Neural progenitor cell (in vitro differentiated cells): ENCODE measurements around the gene RBM6. TPM values are rescaled to one million over a fixed set of nuclear protein-coding genes. Genes with fewer than 3 reads are reported as not detected.

ENCODE experiments used
- DNase-seq: peaks from one replicate; pipeline ENCODE4 v3.0.0-alpha.2; 2016; ENCODE audit warnings: low spot score
- H2AFZ ChIP-seq: fragments of 200-600 bp; sonication (generic); replicated peaks from 2 replicates; pipeline ENCODE4 v1.6.1; 2016; ENCODE audit warnings: antibody characterized with exemption
- H3F3A ChIP-seq: fragments of 200-600 bp; sonication (generic); 2 replicates; pipeline ENCODE4 v1.6.1; 2016; ENCODE audit warnings: antibody characterized with exemption, low read depth
- H3K27ac ChIP-seq: fragments of 200-600 bp; sonication (generic); 2 replicates; pipeline ENCODE4 v1.5.1; 2016; ENCODE audit warnings: mild to moderate bottlenecking
- H3K27me3 ChIP-seq: fragments of 200-600 bp; sonication (generic); 2 replicates; pipeline ENCODE4 v1.6.1; 2016; ENCODE audit warnings: mild to moderate bottlenecking, moderate library complexity
- H3K36me3 ChIP-seq: fragments of 200-600 bp; sonication (generic); 2 replicates; pipeline ENCODE4 v1.5.1; 2016
- H3K4me1 ChIP-seq: fragments of 200-600 bp; sonication (generic); 2 replicates; pipeline ENCODE4 v1.6.1; 2016; ENCODE audit warnings: mixed run types
- H3K4me2 ChIP-seq: fragments of 200-600 bp; sonication (generic); 2 replicates; pipeline ENCODE4 v1.6.1; 2016
- H3K4me3 ChIP-seq: fragments of 200-600 bp; sonication (generic); 2 replicates; pipeline ENCODE4 v1.5.1; 2016
- H3K79me2 ChIP-seq: fragments of 200-600 bp; sonication (generic); 2 replicates; pipeline ENCODE4 v1.6.1; 2016; ENCODE audit warnings: low read depth
- H3K9ac ChIP-seq: fragments of 200-600 bp; sonication (generic); 2 replicates; pipeline ENCODE4 v1.6.1; 2016
- H3K9me3 ChIP-seq: fragments of 200-600 bp; sonication (generic); 2 replicates; pipeline ENCODE4 v1.5.1; 2016; ENCODE audit warnings: low read depth
- H4K20me1 ChIP-seq: fragments of 200-600 bp; sonication (generic); 2 replicates; pipeline ENCODE4 v1.6.1; 2016; ENCODE audit warnings: low read depth
- H3K27ac Mint-ChIP-seq: 3 replicates; pipeline ENCODE4 v1.8.0; 2021; ENCODE audit warnings: mixed read lengths
- H3K27me3 Mint-ChIP-seq: 2 replicates; pipeline ENCODE4 v1.8.0; 2022; ENCODE audit warnings: low read depth, mild to moderate bottlenecking, inconsistent platforms, moderate library complexity, mixed read lengths; ENCODE audit not compliant: insufficient read depth
- H3K36me3 Mint-ChIP-seq: 3 replicates; pipeline ENCODE4 v1.8.0; 2021; ENCODE audit warnings: mixed read lengths
- H3K4me1 Mint-ChIP-seq: 3 replicates; pipeline ENCODE4 v1.8.0; 2021; ENCODE audit warnings: mixed read lengths
- H3K4me3 Mint-ChIP-seq: 3 replicates; pipeline ENCODE4 v1.8.0; 2021; ENCODE audit warnings: mild to moderate bottlenecking, moderate library complexity, mixed read lengths
- H3K9me3 Mint-ChIP-seq: 3 replicates; pipeline ENCODE4 v1.8.0; 2020; ENCODE audit warnings: mixed read lengths
- EZH2 ChIP-seq: fragments of 200-600 bp; sonication (generic); IDR thresholded peaks from 2 replicates; pipeline ENCODE4 v1.6.1; 2017; ENCODE audit warnings: antibody characterized with exemption, mild to moderate bottlenecking, moderate library complexity
- EZH2phosphoT487 ChIP-seq: fragments of 200-600 bp; sonication (generic); IDR thresholded peaks from 2 replicates; pipeline ENCODE4 v1.6.1; 2017; ENCODE audit warnings: antibody characterized with exemption
- total RNA-seq: library from RNA; depleted of rRNA; stranded (reverse); fragments of >200 nt; gene quantifications from 2 replicates; pipeline ENCODE4 v1.2.3, GENCODE V29; 2015; ENCODE audit warnings: low replicate concordance
- TF ChIP-seq, protein P1 (sequence below): fragments of 200-600 bp; sonication (generic); IDR thresholded peaks from 2 replicates; pipeline ENCODE4 v1.5.1; 2017; ENCODE audit warnings: antibody characterized with exemption, mild to moderate bottlenecking

RBM6 gene
- total RNA-seq, 1 donor from 2014 or later = 170 TPM

DNA sequence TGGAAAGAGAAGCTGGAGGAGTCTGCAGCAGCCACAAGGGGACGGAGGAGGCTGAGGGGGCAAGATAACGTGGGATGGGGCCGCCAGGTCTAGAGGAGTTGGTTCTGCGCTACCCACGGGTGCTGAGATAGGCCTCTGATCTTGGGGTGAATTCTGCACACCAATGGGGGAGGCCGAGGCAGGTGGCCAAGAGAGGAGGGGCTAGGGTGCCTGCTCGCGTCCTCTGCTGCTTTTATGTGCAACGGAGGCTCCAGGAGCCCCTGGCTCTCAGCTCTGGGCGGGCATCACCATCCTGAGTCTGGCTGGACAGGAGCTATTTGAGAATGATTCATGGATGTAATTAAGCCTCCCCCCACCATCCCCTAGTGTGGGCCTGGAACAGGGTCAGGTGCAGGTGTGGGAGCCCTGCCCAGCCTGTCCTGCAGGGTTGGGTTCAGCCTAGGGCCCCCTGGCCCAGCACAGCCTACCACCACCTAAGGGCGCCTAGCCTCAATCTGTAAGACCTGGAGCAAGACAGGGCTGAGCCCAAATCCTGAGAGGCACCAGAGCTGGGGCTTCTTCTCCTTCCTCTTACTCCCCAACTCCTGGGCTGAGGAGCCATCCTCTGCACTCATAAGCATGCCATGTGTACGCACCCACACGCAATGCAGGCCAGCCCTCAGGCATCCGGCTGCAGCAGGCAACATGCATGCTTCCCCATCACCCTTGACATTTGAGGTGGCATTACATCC lies 182.9 kb downstream of the RBM6 start:
- Histone ChIP-seq H3K9ac (no peak overlapping the region), H2AFZ (no peak overlapping the region), H3K27ac (no peak overlapping the region), H3K4me1 (peaks cover 36% of the 10 kb centered on the region), H3K36me3 (no peaks in the 10 kb centered on the region), H3K9me3 (no peaks in the 10 kb centered on the region), H3K4me2 (no peak overlapping the region), H3K79me2 (no peaks in the 10 kb centered on the region), H3F3A (peaks cover 38% of the 10 kb centered on the region), H4K20me1 (peaks cover 12% of the 10 kb centered on the region), H3K4me3 (no peak overlapping the region), H3K27me3 (no peaks in the 10 kb centered on the region)
- peaks cover 10% of the 10 kb centered on the region for H3K36me3 Mint-ChIP-seq
- peaks cover 30% of the 10 kb centered on the region for H3K4me1 Mint-ChIP-seq
- H3K27ac Mint-ChIP-seq = peak overlapping the region; percentile 36
- peaks cover 7% of the 10 kb centered on the region for H3K27me3 Mint-ChIP-seq
- no peak for DNase-seq
- H3K4me3 Mint-ChIP-seq = peak overlapping the region; percentile 67
- no peaks in the 10 kb centered on the region for H3K9me3 Mint-ChIP-seq
- TF ChIP-seq EZH2 (no peak), EZH2phosphoT487 (no peak)
- TF ChIP-seq, protein P1, sequence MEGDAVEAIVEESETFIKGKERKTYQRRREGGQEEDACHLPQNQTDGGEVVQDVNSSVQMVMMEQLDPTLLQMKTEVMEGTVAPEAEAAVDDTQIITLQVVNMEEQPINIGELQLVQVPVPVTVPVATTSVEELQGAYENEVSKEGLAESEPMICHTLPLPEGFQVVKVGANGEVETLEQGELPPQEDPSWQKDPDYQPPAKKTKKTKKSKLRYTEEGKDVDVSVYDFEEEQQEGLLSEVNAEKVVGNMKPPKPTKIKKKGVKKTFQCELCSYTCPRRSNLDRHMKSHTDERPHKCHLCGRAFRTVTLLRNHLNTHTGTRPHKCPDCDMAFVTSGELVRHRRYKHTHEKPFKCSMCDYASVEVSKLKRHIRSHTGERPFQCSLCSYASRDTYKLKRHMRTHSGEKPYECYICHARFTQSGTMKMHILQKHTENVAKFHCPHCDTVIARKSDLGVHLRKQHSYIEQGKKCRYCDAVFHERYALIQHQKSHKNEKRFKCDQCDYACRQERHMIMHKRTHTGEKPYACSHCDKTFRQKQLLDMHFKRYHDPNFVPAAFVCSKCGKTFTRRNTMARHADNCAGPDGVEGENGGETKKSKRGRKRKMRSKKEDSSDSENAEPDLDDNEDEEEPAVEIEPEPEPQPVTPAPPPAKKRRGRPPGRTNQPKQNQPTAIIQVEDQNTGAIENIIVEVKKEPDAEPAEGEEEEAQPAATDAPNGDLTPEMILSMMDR = no peak

DNA sequence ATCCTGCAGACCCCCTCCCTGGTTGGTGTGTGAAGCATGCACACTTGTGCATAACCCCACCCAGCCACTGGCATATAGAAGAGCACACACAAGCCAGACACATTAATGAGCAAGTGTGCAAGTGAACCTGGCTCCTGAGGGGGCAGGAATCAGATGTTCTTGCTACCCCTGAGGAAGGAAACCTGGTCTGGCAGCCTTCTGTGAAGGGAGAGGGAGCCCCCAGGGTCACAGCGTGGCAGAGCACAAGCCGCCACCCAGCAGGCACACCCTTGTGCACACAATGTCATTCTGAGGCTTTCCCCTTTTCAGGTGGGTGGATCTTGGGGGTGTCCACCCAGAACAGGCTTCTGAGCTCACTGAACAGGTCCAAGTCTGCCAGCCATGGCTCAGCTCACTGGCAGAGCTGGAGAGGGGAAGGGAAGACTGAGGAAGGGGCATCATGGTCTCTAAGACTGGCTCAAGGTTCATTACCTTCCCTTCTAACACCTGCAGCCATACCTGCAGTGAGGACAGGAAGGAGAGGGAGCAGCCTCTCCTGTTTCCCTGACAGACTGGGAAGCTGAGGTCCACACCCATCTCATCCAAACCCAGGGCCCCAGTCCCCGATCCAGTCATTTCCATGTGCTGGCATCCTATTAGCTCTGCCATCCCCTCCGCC lies 183.6 kb downstream of the RBM6 start:
- peaks cover 8% of the 10 kb centered on the region for H3K27me3 Mint-ChIP-seq
- Histone ChIP-seq H3K9me3 (no peaks in the 10 kb centered on the region), H4K20me1 (peaks cover 12% of the 10 kb centered on the region), H3K9ac (no peak overlapping the region), H3K36me3 (no peaks in the 10 kb centered on the region), H3K79me2 (no peaks in the 10 kb centered on the region), H3K4me3 (no peak overlapping the region), H2AFZ (no peak overlapping the region), H3K27ac (no peak overlapping the region), H3K4me2 (no peak overlapping the region), H3F3A (peaks cover 35% of the 10 kb centered on the region), H3K27me3 (no peaks in the 10 kb centered on the region), H3K4me1 (peaks cover 36% of the 10 kb centered on the region)
- no peaks in the 10 kb centered on the region for H3K9me3 Mint-ChIP-seq
- TF ChIP-seq EZH2phosphoT487 (no peak), EZH2 (no peak)
- TF ChIP-seq, protein P1 = no peak
- DNase-seq = no peak
- peak overlapping the region; percentile 67 for H3K4me3 Mint-ChIP-seq
- peaks cover 30% of the 10 kb centered on the region for H3K4me1 Mint-ChIP-seq
- peak overlapping the region; percentile 95 for H3K27ac Mint-ChIP-seq
- peaks cover 4% of the 10 kb centered on the region for H3K36me3 Mint-ChIP-seq

DNA sequence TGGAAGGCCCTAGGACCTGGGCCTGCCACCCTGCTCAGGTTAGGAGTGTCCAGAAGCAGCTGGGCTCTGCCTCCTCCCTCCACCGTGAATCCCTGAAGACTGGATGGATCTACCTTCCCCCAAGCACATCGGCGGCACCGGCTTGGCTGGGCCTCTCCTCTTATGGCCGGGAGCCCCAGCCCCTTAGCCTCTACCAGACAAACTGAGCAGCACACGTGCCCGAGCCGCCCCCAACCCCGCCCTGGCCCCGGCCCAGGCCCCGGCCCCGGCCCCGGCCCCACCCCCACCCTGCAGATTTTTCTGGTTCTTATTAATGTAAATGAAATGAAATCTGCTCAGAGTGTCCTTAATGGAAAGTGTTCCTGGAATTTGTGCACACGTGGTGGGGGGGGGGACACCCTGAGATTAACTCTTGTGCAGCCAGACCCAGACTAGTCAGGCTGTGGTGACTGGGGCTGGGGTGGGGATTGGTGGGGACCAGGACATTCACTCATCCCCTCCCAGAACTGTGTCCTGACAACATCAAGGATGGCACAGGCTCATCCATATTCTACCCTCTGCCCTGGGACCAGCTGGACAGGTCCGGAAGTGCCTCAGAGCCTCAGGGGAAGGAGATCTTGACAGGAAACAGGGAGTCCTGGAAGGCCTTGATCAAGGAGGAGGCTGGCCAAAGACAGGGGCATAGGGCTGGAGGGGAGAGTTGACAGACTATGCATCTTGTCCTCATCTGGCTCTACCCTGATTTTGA lies 184.3 kb downstream of the RBM6 start:
- Mint-ChIP-seq H3K9me3 (no peaks in the 10 kb centered on the region), H3K4me1 (peaks cover 30% of the 10 kb centered on the region), H3K27ac (peak overlapping the region; percentile 95), H3K4me3 (no peak overlapping the region), H3K36me3 (no peaks in the 10 kb centered on the region), H3K27me3 (peaks cover 8% of the 10 kb centered on the region)
- no peaks in the 10 kb centered on the region for H3K36me3 ChIP-seq
- peaks cover 12% of the 10 kb centered on the region for H4K20me1 ChIP-seq
- no peak overlapping the region for H2AFZ ChIP-seq
- no peaks in the 10 kb centered on the region for H3K27me3 ChIP-seq
- H3K9me3 ChIP-seq = no peaks in the 10 kb centered on the region
- H3K27ac ChIP-seq = no peak overlapping the region
- H3K79me2 ChIP-seq = no peaks in the 10 kb centered on the region
- no peak for TF ChIP-seq EZH2
- TF ChIP-seq, protein P1 = no peak
- TF ChIP-seq EZH2phosphoT487 = no peak
- peaks cover 29% of the 10 kb centered on the region for H3F3A ChIP-seq
- no peak overlapping the region for H3K9ac ChIP-seq
- no peak for DNase-seq
- H3K4me1 ChIP-seq = peaks cover 36% of the 10 kb centered on the region
- H3K4me3 ChIP-seq = no peak overlapping the region
- peak overlapping the region; percentile 31 for H3K4me2 ChIP-seq
